HCT116 (cell line): ENCODE measurements around the gene KCNIP4. TPM values are rescaled to one million over a fixed set of nuclear protein-coding genes. Genes with fewer than 3 reads are reported as not detected.

Source experiments
- ATAC-seq: fragments of 200-7000 bp; cut with Tn5 transposase; 2 replicates; pipeline ENCODE4 v1.9.1; 2020; ENCODE audit warnings: mild to moderate bottlenecking, moderate library complexity
- BruUV-seq: library from RNA; stranded (reverse); fragments of 400-500 nt; replicated peaks from 2 replicates; lab custom pipeline; 2021; lab: Mats Ljungman, UMichigan
- CTCF ChIA-PET: fragments of 300-600 bp; sonication (Branson Sonifier 250); formaldehyde crosslinking; loops from one replicate; lab custom pipeline; 2021; ENCODE audit warnings: antibody characterized with exemption; lab: Charles Lee
- POLR2A ChIA-PET: fragments of 300-600, 350-600 bp; sonication (Branson Sonifier 250); formaldehyde crosslinking; loops from one replicate; lab custom pipeline; 2021; ENCODE audit warnings: antibody characterized with exemption; lab: Charles Lee
- RAD21 ChIA-PET, 2 experiments: fragments of 300-600 bp; sonication (Branson Sonifier 250); formaldehyde crosslinking; loops; one replicate each; lab custom pipeline; 2023; ENCODE audit warnings: low total read pairs in 2 of 2; ENCODE audit not compliant: uncharacterized antibody in 2 of 2, unreplicated experiment in 2 of 2, low non-redundant PET in 1 of 2; lab: Charles Lee
- DNase-seq: peaks from one replicate; pipeline ENCODE4 v3.0.0-alpha.2; 2010; ENCODE audit warnings: low read depth, low spot score
- H2AFZ ChIP-seq: fragments of 200-600 bp; shearing (Covaris generic), sonication (generic); 2 replicates; pipeline ENCODE4 v1.6.1; 2017; ENCODE audit warnings: low read depth, mixed run types, mixed read lengths, antibody characterized with exemption, low read length; ENCODE audit not compliant: poor library complexity, severe bottlenecking
- H3K27ac ChIP-seq: 2 replicates; pipeline ENCODE4 v1.5.1; 2012; ENCODE audit warnings: low read depth, low read length
- H3K27me3 ChIP-seq: fragments of 200-600 bp; sonication (generic); 2 replicates; pipeline ENCODE4 v1.6.1; 2016; ENCODE audit warnings: mixed run types, low read length, mixed read lengths; ENCODE audit not compliant: insufficient read depth
- H3K36me3 ChIP-seq, 2 experiments: fragments of 200-500 bp in 1 of 2; fragments of 200-600 bp in 1 of 2; sonication (Bioruptor generic) in 1 of 2; sonication (generic) in 1 of 2; 2 replicates each; pipeline versions ENCODE4 v1.5.1 to v1.6.1; 2014 to 2016; ENCODE audit warnings: low read length in 2 of 2, inconsistent platforms in 1 of 2, mixed read lengths in 1 of 2, mixed run types in 1 of 2; ENCODE audit not compliant: insufficient read depth in 2 of 2, control insufficient read depth in 1 of 2
- H3K4me1 ChIP-seq, 2 experiments: fragments of 200-600 bp in 1 of 2; sonication (generic) in 1 of 2; 2 replicates each; pipeline versions ENCODE4 v1.5.1 to v1.6.1; 2012 to 2017; ENCODE audit warnings: low read length in 2 of 2, inconsistent platforms in 1 of 2, mild to moderate bottlenecking in 1 of 2, mixed read lengths in 1 of 2, mixed run types in 1 of 2, moderate library complexity in 1 of 2; ENCODE audit not compliant: insufficient read depth in 2 of 2, control insufficient read depth in 1 of 2
- H3K4me2 ChIP-seq: fragments of 200-600 bp; sonication (generic); 2 replicates; pipeline ENCODE4 v1.6.1; 2017; ENCODE audit warnings: mixed run types, low read length, mixed read lengths
- H3K4me3 ChIP-seq, 2 experiments: fragments of 200-600 bp in 1 of 2; sonication (generic) in 1 of 2; replicated peaks in 1 of 2; 2 replicates each; pipeline ENCODE4 v1.5.1; 2011 to 2016; ENCODE audit warnings: low read length in 2 of 2, control low read depth in 1 of 2, low read depth in 1 of 2, mild to moderate bottlenecking in 1 of 2, mixed read lengths in 1 of 2, mixed run types in 1 of 2
- H3K79me2 ChIP-seq: fragments of 200-600 bp; sonication (generic); 2 replicates; pipeline ENCODE4 v1.6.1; 2017; ENCODE audit warnings: mild to moderate bottlenecking, mixed run types, low read length, moderate library complexity, mixed read lengths; ENCODE audit not compliant: insufficient read depth
- H3K9ac ChIP-seq: fragments of 200-600 bp; sonication (generic); 2 replicates; pipeline ENCODE4 v1.6.1; 2016; ENCODE audit warnings: low read length, mixed read lengths
- H3K9me2 ChIP-seq: fragments of 200-600 bp; sonication (generic), shearing (Covaris generic); 2 replicates; pipeline ENCODE4 v1.6.1; 2017; ENCODE audit warnings: mixed run types, mild to moderate bottlenecking, moderate library complexity; ENCODE audit not compliant: insufficient read depth
- H3K9me3 ChIP-seq, 2 experiments: fragments of 200-500 bp in 1 of 2; fragments of 200-600 bp in 1 of 2; sonication (Bioruptor generic) in 1 of 2; sonication (generic) in 1 of 2; 2 replicates each; pipeline ENCODE4 v1.6.1; 2014 to 2017; ENCODE audit warnings: low read length in 2 of 2, mixed read lengths in 2 of 2, inconsistent platforms in 1 of 2, low read depth in 1 of 2, mild to moderate bottlenecking in 1 of 2, mixed run types in 1 of 2, moderate library complexity in 1 of 2; ENCODE audit not compliant: control insufficient read depth in 1 of 2, insufficient read depth in 1 of 2
- H4K20me1 ChIP-seq: fragments of 200-600 bp; sonication (generic), shearing (Covaris generic); 2 replicates; pipeline ENCODE4 v1.6.1; 2017; ENCODE audit warnings: mixed run types, mild to moderate bottlenecking, moderate library complexity; ENCODE audit not compliant: insufficient read depth
- CBX3 ChIP-seq: IDR thresholded peaks from 2 replicates; pipeline ENCODE4 v1.6.1; 2012; ENCODE audit warnings: low read depth
- CEBPB ChIP-seq: IDR thresholded peaks from 2 replicates; pipeline ENCODE4 v1.6.1; 2012; ENCODE audit warnings: low read depth
- EGR1 ChIP-seq: IDR thresholded peaks from 2 replicates; pipeline ENCODE4 v1.6.1; 2012; ENCODE audit warnings: low read depth
- EZH2 ChIP-seq: fragments of 200-600 bp; sonication (generic); IDR thresholded peaks from 2 replicates; pipeline ENCODE4 v1.6.1; 2017; ENCODE audit warnings: antibody characterized with exemption, mixed run types
- EZH2phosphoT487 ChIP-seq: fragments of 200-600 bp; IDR thresholded peaks from 2 replicates; pipeline ENCODE4 v1.6.1; 2018; ENCODE audit warnings: antibody characterized with exemption, borderline replicate concordance
- JUND ChIP-seq: IDR thresholded peaks from 2 replicates; pipeline ENCODE4 v1.6.1; 2012
- POLR2A ChIP-seq: IDR thresholded peaks from 2 replicates; pipeline ENCODE4 v1.7.0; 2011; ENCODE audit warnings: borderline replicate concordance; ENCODE audit not compliant: insufficient read depth, insufficient read length; ENCODE audit errors: extremely low read depth
- POLR2AphosphoS5 ChIP-seq: IDR thresholded peaks from 2 replicates; pipeline ENCODE4 v1.6.1; 2011; ENCODE audit warnings: mild to moderate bottlenecking, low read depth, low read length, moderate library complexity
- RAD21 ChIP-seq: IDR thresholded peaks from 2 replicates; pipeline ENCODE4 v1.6.1; 2012; ENCODE audit warnings: low read depth, mild to moderate bottlenecking
- SIN3A ChIP-seq: IDR thresholded peaks from 2 replicates; pipeline ENCODE4 v1.6.1; 2012; ENCODE audit warnings: low read depth
- SP1 ChIP-seq: IDR thresholded peaks from 2 replicates; pipeline ENCODE4 v1.6.1; 2012; ENCODE audit warnings: low read depth
- SRF ChIP-seq: IDR thresholded peaks from 2 replicates; pipeline ENCODE4 v1.6.1; 2012; ENCODE audit warnings: low read depth
- TCF7L2 ChIP-seq: IDR thresholded peaks from 2 replicates; pipeline ENCODE4 v1.7.0; 2011; ENCODE audit warnings: borderline replicate concordance, inconsistent platforms; ENCODE audit not compliant: insufficient read depth, insufficient read length; ENCODE audit errors: extremely low read depth
- ZFX ChIP-seq: fragments of 450-650 bp; IDR thresholded peaks from 2 replicates; pipeline ENCODE4 v1.6.1; 2017
- ZNF274 ChIP-seq: fragments of 200-500 bp; sonication (Bioruptor generic); IDR thresholded peaks from 2 replicates; pipeline ENCODE4 v1.6.1; 2014; ENCODE audit warnings: mild to moderate bottlenecking, low read depth, low read length, inconsistent platforms
- intact Hi-C: fragments of 100-400 bp; cut with micrococcal nuclease; formaldehyde crosslinking; loops from 2 replicates; pipeline ENCODE4 v1.10.0; 2022
- total RNA-seq: library from RNA; stranded (reverse); gene quantifications from one replicate; pipeline ENCODE4 v1.2.1, GENCODE V29; 2021; ENCODE audit not compliant: unreplicated experiment
- TF ChIP-seq, protein P1 (sequence below): IDR thresholded peaks from 2 replicates; pipeline ENCODE4 v1.6.1; 2012
- TF ChIP-seq, protein P2 (sequence below): IDR thresholded peaks from 2 replicates; pipeline ENCODE4 v1.6.1; 2012; ENCODE audit warnings: low read depth
- TF ChIP-seq, protein P3 (sequence below): IDR thresholded peaks from 2 replicates; pipeline ENCODE4 v1.6.1; 2011; ENCODE audit warnings: mild to moderate bottlenecking, low read length, moderate library complexity; ENCODE audit not compliant: insufficient replicate concordance; ENCODE audit errors: extremely low read depth

KCNIP4 gene
- total RNA-seq, 1 experiment from 2014 or later = not detected

DNA sequence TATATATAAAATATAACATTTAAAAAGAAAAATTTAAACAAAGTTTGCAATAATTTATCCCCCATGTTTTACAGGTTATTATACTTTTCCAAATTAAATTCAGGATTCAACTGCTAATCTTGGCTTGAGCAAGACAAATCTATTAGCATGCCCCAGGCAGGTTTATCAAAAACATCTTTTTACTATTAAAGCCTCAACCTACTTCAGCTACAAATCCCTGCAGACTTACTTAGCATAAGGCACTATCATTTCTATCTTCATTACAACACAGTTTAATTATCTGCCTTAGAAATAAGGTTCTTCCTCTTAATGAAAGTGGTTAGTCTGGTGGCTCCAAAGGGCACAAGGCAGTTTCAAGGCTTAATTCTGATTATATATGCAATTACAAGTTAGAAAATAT, 770.7 kb downstream of the KCNIP4 start:
- TF ChIP-seq, protein P1, sequence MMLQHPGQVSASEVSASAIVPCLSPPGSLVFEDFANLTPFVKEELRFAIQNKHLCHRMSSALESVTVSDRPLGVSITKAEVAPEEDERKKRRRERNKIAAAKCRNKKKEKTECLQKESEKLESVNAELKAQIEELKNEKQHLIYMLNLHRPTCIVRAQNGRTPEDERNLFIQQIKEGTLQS = no peak
- TF ChIP-seq ZNF274 (no peak), CEBPB (no peak), POLR2AphosphoS5 (no peak), SIN3A (no peak), POLR2A (no peak), ZFX (no peak), RAD21 (no peak), SP1 (no peak), EZH2 (no peak), JUND (no peak), TCF7L2 (no peak), EZH2phosphoT487 (no peak)
- RAD21 ChIA-PET = no interaction called here

DNA sequence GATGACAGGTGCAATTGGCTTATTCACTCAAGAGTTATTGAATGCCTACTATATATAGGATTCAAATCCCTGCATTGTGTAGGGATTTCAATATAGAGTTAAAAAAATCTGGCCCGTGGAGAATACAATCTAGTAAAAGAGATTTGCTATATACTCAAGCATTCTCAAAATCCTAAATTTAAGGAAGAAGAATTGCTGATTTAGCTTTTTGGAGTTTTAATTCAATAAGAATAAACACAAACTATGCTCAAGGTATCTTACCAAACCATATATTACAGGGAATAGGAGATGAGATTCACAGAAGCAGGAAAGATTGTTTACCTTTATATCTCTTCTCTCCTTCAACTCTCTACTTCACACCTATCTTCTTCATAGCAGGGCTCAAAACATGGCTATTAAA, 771.5 kb downstream of the KCNIP4 start:
- H3K4me3 ChIP-seq = no peak overlapping the region
- no peaks in the 10 kb centered on the region for H3K27me3 ChIP-seq
- no peaks in the 10 kb centered on the region for H3K9me2 ChIP-seq
- ATAC-seq (no peak), DNase-seq (no peak)
- no peak overlapping the region for H3K9ac ChIP-seq
- BruUV-seq = no TSS peak
- H4K20me1 ChIP-seq = no peaks in the 10 kb centered on the region
- H3K36me3 ChIP-seq = no peaks in the 10 kb centered on the region
- no peak overlapping the region for H3K4me2 ChIP-seq
- H2AFZ ChIP-seq = no peak overlapping the region
- peaks cover 7 to 24% of the 10 kb centered on the region in 2 experiments; a peak in 2 of 4 replicates for H3K9me3 ChIP-seq
- no peaks in the 10 kb centered on the region for H3K4me1 ChIP-seq
- ChIA-PET CTCF (no interaction called here), POLR2A (no interaction called here), RAD21 (no interaction called here)
- intact Hi-C loops = no loop called here
- no peak overlapping the region for H3K27ac ChIP-seq
- no peaks in the 10 kb centered on the region for H3K79me2 ChIP-seq
- TF ChIP-seq POLR2A = no peak
- TF ChIP-seq CBX3 = no peak
- no peak for TF ChIP-seq TCF7L2
- no peak for TF ChIP-seq EGR1
- TF ChIP-seq, protein P2, sequence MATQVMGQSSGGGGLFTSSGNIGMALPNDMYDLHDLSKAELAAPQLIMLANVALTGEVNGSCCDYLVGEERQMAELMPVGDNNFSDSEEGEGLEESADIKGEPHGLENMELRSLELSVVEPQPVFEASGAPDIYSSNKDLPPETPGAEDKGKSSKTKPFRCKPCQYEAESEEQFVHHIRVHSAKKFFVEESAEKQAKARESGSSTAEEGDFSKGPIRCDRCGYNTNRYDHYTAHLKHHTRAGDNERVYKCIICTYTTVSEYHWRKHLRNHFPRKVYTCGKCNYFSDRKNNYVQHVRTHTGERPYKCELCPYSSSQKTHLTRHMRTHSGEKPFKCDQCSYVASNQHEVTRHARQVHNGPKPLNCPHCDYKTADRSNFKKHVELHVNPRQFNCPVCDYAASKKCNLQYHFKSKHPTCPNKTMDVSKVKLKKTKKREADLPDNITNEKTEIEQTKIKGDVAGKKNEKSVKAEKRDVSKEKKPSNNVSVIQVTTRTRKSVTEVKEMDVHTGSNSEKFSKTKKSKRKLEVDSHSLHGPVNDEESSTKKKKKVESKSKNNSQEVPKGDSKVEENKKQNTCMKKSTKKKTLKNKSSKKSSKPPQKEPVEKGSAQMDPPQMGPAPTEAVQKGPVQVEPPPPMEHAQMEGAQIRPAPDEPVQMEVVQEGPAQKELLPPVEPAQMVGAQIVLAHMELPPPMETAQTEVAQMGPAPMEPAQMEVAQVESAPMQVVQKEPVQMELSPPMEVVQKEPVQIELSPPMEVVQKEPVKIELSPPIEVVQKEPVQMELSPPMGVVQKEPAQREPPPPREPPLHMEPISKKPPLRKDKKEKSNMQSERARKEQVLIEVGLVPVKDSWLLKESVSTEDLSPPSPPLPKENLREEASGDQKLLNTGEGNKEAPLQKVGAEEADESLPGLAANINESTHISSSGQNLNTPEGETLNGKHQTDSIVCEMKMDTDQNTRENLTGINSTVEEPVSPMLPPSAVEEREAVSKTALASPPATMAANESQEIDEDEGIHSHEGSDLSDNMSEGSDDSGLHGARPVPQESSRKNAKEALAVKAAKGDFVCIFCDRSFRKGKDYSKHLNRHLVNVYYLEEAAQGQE = no peak
- no peak for TF ChIP-seq EZH2phosphoT487
- no peak for TF ChIP-seq RAD21
- TF ChIP-seq, protein P3, sequence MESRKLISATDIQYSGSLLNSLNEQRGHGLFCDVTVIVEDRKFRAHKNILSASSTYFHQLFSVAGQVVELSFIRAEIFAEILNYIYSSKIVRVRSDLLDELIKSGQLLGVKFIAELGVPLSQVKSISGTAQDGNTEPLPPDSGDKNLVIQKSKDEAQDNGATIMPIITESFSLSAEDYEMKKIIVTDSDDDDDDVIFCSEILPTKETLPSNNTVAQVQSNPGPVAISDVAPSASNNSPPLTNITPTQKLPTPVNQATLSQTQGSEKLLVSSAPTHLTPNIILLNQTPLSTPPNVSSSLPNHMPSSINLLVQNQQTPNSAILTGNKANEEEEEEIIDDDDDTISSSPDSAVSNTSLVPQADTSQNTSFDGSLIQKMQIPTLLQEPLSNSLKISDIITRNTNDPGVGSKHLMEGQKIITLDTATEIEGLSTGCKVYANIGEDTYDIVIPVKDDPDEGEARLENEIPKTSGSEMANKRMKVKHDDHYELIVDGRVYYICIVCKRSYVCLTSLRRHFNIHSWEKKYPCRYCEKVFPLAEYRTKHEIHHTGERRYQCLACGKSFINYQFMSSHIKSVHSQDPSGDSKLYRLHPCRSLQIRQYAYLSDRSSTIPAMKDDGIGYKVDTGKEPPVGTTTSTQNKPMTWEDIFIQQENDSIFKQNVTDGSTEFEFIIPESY = no peak
- TF ChIP-seq ZFX = no peak
- no peak for TF ChIP-seq SP1
- no peak for TF ChIP-seq SRF

More for the DNA sequence above, 770.7 kb downstream of the KCNIP4 start:
- Histone ChIP-seq H3K9ac (no peak overlapping the region), H3K9me3 (peaks cover 7 to 20% of the 10 kb centered on the region in 2 experiments; a peak in 2 of 4 replicates), H3K27me3 (no peaks in the 10 kb centered on the region), H3K4me2 (no peak overlapping the region), H3K36me3 (no peaks in the 10 kb centered on the region), H3K79me2 (no peaks in the 10 kb centered on the region), H3K4me3 (no peak overlapping the region), H2AFZ (no peak overlapping the region), H3K4me1 (no peaks in the 10 kb centered on the region), H4K20me1 (no peaks in the 10 kb centered on the region), H3K27ac (no peak overlapping the region), H3K9me2 (no peaks in the 10 kb centered on the region)
- intact Hi-C loops = no loop called here
- no peak for ATAC-seq
- CTCF ChIA-PET = no interaction called here
- no peak for DNase-seq
- POLR2A ChIA-PET = no interaction called here
- no TSS peak for BruUV-seq
